GM04503 (cell line): ENCODE measurements around the gene CTCF.
A peak's percentile ranks its signal among the peaks of the same experiment; 100 is the strongest.

ENCODE experiments used
- DNase-seq: peaks from one replicate; pipeline ENCODE4 v3.0.0-alpha.2; 2012; ENCODE audit warnings: low read depth

CTCF gene

DNA sequence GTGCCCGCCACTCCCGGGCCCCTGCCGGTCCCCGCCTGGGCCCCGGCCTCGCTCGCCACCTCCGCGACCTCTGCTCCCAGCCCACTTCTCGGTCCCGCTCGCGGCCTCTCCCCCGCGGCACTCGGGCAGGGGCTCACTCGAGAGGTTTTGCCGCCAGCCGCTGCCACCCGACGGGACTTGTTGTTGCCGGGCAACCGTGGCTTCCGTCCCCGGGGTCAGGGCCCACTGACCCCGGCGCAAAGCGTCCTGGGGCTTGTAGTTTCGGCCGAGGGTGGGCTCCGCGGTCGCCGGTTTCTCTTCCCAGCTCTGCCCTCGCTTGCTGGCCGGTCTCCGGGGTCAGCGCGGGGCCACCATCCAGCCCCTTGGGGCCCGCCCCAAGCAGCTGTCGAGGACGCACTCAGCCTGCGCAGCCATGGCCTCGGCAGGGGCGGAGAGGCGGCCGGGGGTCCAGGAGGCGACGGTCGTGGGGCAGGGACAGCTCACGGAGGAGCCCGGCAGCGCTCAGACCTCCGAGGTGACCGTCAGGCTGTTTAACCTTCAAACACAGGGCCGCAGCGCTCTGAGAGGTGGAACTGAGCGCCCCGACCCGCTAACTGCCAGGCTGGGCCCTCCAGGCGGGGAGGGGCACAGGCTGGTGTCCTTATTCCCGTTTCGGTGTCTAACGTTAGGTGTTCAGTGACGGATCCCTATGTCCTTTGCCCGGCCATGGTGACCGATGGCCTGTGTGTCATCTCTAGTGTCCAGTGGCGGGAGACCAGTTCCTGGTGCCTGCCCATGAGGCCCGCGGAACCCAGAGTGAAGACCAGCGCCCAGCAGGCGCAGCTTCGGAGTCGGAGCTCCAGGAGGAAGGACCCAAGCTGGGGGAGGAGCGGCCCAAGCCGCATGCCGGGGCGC lies 104.5 kb downstream of the CTCF start, which contains the start of the genes C16orf86 and ENKD1:
TSS of gene C16orf86 (plus strand) at position 256 of the 894 bp plus-strand sequence. CDS start at position 413, 157 bp downstream.
TSS of gene ENKD1 (minus strand) at position 192 of the 894 bp plus-strand sequence. CDS start 308 bp downstream, outside the sequence.
- no peak for DNase-seq

DNA sequence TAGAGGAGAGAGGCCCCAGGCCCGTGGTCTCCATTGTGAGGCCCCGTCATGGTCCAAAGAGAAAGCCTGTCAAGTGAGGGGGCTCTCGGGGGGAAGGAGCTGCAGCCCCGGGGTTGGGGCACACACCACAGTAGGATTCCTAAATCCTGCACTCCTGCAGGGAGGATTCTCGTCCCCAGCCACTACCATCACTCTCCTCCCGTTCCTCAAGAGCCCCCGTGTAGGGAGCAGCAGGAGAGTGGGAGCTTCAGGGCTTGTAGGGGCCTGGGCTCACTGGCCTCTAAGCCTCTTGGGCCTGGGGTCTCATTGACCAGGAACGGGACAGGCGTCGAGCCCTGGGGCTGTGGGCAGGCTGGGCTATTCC lies 105.1 kb downstream of the CTCF start:
- DNase-seq: no peak

DNA sequence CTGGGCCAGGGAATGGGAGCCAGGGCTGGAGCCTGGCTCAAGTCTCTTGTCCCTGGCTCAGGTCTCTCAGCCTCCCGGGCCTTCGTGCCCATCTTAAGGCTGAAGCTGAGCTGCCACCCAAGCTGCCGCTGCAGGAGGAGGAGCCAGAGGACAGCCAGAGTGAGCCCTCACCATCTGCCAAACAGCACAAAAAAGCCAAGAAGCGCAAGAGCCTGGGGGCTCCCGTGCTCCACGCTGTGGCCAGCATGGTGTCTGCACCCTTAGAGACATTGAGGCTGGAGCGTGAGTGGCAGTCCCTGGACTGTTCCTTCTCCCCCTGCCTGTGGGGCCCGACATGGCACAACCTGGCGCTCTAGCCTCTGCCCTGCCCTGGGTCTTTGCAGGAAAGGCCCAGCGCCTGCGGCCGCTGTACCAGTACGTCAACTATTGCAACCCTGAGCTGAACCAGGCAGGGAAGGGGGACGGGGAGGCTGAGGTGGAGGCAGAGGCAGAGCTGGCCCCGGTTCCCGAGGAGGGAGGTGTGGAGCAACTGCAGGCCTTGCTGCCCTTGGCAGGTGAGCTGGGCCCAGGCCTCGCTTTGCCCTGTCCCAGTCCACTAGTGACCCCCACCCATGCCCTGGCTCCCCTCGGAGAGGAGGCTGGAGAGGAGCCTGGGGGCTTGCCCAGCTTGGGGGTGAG lies 105.6 kb downstream of the CTCF start:
- peak; percentile 71 for DNase-seq

DNA sequence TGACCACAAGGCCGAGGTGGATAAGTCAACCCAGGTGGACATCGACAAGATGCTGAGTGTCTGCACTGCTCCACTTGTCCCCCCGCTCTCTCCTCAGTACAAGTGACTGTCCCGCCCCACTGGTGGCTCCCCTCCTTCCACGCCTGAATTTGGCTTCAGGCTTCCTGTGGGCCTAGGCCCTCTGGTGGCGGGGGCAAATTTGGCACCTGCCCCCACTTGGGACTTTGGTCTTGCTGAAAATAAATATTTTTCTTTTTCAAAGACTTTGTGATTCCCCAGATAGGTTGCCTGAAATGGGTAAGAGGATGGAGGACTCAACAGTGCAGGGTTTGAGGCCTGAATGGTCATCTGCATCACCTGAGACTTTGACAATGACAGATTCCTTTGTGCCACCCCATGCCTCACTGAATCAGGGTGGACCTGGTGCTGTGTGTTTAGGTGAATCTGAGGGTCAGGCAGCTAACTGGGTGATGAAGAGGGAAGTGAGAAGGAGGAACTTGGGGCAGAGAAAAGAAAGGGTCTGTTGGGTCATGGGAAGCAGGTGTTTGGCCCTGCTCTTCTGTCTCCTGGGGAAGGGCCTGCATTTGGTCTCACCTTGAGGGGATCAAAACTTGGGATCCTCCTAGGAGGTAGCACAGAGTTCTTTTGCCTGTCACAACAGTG lies 106.3 kb downstream of the CTCF start:
- DNase-seq: no peak

DNA sequence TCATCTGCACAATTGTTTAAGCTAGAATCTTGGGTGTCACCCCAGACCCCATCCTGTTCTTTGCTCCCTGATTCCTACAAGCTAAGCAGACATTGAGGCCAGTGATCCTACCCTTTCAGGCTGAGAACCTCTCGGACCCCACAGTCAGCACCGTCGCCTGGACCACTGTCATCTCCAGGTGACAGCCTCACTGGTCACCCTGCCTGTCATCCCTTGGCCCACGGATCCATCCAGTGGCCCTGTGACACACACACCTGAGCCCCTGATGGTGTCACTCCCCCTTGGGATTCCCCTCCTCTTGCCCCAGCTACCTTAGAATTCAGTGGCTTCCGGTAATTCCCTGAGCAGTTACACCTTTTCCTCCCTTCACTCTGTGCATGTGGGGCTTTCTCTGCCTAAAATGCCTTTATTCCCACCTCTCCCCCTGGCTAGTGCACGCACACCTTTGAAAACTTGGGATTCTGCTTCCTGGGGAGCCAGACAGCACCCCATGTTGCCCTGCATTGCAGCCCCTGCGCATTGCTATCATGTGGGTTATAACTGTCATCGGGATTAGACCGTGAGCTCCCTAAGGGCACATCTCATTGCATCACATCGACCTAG lies 107.3 kb downstream of the CTCF start:
- DNase-seq: no peak

DNA sequence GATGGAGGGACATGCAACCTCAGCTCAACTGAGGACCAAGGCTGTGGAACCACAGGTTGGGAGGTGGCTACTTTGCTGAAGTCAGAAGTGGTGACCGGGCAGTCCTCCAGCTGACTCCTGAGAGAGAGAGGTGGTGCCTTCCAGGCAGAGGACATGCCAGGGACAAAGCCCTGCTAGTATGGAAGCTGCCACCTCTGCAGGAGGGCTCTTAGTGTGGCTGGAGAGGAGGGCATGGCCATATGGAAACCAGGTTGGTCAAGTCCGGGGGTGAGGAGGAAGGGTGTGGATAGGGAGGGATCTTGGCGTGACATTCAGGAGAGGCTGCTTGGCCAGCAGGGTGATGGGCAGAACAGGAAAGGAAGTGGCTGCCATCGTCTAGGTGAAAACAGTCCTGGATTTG lies 110.0 kb downstream of the CTCF start:
- no peak for DNase-seq

DNA sequence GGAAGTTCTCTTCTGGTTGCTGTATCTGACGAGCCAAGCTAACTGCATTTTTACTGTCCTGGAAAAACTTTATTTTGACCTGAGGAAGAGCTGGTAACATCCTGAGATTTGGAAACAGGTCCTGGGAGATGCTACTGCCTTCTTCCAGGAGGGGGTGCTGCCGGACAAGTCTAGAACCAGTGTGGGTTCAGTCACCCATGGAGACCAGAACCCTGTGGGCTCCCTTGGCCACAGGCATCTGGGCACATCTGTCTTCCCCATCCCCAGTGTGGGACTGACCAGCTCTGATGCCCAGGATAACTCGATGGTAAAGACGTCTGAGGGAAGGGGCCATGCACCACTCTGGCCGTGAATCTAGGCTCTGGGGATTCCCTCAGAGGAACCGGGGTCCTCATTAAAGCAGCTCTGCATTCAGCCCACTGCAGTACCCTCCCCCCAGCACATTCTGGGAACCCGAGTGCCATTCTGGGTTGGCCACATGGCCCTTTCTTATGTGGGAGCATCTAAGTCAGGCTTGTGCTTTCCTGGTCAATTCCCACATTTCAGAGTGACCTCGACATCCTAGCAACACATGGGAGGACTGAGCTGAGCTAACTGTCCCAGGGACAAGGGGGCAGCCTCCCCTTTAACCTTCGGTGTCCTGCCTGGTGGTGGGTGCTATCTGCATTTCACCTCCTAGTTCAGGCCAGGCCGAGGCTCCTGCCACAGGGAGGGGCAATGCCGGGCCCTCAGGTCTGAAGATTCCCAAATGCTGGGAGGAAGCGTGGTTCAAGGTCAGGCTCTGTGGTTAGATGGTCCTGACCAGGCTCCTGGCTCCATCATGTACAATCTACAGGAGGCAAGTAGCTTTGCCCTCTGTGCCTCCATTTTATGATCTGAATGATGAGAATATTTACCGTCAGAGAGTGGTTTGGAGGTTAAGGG lies 110.7 kb downstream of the CTCF start:
- peak; percentile 30 for DNase-seq

DNA sequence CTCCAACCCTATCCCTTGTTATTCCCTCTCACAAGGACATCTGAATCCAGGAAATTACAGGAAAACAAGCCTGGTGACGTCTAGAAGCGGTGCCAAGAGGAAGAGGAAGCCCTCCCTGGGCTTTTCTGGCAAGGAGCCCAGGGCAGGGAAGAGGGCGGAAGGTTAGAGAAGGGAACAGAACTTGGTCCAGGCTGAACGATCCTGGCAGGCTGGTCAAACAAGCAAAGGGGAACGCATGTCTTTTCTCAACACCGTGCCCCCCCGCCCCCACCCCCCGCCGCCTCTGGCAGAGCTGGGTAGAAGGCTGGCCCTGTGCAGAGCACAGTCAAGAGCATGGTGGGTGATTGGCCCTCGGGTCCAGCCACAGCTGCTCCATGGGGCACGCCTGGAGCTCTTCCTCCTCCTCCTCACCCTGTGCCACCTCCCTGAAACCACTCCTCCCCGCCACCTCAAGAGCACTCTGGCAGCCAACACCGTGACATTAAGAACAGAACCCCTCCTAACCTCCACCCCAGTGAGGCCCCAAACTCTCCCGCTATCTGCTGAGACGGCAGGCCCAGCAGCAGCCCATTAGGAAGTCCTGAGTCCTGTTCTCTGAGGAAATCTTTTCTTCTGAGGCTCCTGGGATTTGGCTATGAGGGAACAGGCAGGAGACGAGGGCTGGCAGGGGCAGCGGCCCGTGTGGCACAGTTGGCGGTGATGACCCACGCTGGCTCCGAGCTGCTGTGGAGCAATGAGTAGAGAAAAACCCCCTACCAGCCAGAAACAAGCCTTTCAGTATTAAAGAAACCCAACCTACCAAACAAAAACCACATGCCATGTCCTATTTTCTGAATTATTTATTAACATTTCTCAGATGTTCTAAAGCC lies 111.6 kb downstream of the CTCF start:
- no peak for DNase-seq

DNA sequence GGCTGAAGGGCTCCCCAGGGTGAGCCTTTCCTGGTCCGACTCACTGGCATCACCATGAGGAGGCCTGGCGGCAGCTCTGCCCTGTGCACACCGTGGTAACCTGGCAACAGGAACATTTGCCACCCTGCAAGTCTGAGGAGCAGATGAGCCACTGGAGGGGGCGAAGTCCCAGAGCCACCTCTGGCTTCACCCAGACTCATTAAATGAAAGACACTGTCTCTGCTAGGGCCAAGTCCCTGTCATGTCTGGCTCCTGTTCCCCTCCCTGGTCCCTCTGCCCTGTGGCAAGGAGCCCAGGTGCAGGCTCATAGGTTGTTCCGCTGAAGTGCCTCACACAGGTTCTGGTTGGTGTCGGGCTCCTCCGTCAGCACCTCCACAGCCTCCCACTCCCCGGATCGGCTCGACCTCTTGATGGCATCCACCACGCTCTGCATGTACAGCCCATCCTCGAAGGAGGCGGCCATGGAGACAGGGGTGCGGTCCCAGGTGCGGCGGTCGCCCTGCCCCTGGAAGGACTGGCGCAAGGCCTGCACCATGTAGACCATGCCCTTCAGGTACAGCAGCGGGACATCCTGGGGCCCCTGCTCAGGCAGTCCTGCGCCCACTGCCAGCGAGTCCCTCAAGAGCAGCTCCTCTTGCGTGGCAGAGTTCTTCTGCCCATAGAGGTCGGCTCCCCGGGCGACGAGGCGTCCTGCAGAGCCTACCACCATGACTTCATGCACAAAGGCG lies 112.7 kb downstream of the CTCF start:
- DNase-seq: no peak

DNA sequence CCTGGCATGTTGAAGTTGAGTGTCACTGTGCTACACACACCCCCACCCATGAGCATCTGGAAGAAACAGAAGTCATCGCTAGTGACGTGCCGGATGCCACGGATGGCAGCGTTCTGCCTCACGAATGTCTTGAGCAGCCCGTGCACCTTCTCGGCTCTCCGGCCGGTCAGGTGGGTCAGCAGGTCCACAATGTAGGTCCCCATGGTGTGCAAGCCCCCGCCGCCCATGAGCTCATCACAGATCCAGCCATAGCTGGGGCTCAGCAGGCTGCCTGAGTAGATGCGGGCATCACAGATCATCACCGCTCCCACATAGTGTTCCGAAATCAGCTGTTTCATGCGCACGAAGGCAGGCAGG lies 113.2 kb downstream of the CTCF start:
- no peak for DNase-seq

DNA sequence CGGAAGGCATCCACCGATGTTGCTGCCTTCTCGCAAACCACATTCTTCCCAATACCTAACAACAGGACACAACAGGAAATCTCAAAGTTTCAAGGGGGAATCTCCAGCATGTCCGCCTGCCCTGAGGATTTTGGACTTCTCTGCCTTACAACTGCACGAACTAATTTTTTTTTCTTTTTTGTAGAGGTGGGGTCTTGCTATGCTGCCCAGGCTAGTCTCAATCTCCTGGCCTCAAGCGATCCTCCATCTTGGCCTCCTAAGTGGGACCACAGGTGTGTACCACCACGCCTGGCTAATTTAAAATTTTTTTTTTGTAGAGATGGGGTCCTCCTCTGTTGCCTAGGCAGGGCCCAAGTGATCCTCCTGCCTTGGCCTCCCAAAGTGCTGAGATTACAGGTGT lies 113.7 kb downstream of the CTCF start:
- DNase-seq: no peak

DNA sequence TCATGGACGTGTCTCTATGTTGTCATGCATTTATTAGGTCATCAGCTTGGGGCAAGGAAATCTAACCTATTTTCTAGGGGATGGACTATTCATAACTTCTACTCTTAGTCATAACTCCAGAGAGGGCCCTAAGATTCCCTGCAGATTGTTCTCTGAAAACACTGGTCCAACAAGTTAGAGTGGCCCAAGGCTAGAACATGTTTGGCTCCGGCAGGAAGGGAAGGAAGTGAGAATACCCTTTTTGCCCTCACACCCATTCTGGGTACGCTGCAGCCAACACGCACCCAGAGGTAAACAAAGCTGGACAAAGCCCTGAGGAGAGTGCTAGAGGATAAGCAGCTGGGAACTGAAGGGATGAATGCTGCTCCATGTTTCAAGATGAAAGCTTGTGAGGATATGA lies 114.2 kb downstream of the CTCF start:
- DNase-seq: no peak

DNA sequence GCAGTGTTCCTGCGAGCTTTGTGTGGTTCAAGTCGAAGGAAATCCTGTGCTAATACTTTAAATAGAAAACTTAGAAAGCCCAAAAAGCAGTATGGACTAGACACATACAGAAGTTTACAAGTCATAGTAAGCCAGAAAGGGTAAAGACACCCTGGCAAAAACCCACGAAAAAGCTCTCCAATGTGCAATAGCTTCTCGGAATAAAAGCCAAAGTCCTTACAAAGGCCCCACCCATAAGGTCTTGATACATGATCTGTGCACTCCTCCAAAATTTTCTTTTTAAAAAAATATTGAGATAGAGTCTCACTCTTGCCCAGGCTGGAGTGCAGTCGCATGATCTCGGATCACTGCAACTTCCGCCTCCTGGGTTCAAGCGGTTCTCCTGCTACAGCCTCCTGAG lies 114.6 kb downstream of the CTCF start:
- no peak for DNase-seq

DNA sequence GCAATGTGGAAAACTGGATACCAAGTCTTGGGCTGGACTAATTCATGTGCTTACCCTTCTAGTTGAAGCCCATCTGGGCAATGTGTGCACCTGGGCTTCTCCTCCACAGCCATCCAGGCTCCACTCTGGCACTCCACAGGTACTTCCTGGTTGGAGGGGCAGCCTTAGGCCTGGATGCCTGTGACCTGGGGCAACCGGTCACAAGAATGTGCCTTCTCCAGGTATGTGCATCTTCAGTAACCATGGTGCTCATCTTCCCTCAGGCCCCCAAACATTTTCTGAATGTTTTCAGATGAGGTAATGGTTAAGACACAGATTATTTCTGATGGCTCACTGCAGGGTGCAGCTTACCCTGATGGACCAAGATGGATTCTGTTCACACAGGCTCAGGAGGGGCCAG lies 115.4 kb downstream of the CTCF start:
- DNase-seq: no peak

DNA sequence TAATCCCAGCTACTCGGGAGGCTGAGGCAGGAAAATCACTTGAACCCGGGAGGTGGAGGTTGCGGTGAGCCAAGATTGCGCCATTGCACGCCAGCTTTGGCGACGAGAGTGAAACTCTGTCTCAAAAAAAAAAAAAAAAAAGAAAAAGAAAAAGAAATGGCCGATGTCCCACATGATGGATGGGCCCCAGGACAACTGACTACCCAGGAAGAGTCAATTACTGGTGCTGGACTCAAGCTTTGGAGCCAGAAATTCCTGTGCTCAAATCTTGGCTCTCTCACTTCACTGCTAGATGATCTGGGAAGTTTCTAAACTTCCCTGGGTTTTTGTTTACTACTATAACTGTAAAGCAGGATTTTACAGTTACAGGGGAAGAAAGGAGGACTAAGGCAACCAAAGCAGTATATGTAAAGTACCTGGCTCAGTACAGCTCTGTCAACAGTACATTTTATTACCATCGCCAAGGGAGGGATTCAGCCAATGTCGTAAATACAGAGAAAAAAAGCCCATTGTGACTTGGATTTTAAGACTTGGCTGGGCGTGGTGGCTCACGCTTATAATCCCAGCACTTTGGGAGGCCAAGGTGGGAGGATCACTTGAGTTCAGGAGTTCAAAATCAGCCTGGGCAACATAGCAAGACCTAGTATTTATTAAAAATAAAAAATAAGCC lies 116.2 kb downstream of the CTCF start:
- no peak for DNase-seq

DNA sequence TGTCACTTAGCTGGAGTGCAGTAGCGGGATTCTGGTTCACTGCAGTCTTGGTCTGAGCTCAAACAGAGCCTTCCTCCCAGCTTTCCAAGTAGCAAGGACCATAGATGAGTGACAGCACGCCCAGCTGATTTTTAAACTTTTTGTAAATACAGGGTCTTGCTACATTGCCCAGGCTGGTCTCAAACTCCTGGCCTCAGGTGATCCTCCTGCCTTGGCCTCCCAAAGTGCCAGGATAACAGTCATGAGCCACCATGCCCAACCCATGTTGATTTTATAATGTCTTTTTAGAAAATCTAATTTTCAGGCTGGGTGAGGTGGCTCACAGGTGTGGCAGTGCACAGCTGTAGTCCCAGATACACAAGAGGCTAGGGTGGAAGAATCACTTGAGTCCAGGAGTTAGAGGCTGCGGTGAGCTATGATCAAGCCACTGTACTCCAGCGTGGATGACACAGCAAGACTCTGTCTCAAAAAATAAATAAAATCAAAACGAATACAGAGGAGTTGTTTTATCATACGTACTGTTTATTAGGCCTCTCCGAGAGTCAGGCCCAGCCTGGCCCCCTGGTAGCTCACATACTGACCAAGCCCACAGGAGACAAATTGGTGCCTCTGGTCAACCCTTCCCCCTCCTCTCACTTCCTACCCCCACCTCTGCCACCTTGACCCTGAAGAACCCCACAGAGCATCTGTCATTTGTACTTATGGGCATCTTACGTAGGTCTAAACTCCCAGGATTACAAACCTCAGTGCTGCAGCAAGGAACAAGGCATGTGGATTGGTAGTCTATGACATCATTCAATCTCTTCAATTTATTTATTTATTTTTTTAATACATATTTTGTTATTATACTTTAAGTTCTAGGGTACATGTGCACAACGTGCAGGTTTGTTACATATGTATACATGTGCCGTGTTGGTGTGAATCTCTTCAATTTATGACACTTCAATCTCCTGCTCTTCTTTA lies 117.9 kb downstream of the CTCF start:
- no peak for DNase-seq

DNA sequence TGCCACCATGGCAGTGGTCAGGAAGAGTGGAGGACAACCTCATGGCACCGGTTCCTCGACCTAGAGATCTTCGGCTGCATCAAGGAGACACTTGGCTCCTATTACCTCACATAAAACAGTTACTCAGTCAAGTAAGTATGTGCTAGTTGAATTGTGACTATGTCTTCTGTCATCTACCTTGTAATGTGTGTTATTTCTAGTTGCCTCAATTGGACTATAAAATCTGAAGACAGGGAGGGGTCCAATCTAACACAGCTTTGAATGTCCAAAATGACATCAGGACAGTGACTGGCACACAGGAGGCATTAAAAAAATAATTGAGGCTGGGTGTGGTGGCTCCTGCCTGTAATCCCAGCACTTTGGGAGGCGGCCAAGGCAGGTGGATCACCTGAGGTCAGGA lies 121.4 kb downstream of the CTCF start:
- DNase-seq: no peak
